ENCODE results near the gene LRRC41.
"Not testable (repeated sequence)": the region's sequence is repeated elsewhere in the genome, so short reads cannot be mapped to it uniquely, and the experiment has no call there.

LRRC41 gene

DNA sequence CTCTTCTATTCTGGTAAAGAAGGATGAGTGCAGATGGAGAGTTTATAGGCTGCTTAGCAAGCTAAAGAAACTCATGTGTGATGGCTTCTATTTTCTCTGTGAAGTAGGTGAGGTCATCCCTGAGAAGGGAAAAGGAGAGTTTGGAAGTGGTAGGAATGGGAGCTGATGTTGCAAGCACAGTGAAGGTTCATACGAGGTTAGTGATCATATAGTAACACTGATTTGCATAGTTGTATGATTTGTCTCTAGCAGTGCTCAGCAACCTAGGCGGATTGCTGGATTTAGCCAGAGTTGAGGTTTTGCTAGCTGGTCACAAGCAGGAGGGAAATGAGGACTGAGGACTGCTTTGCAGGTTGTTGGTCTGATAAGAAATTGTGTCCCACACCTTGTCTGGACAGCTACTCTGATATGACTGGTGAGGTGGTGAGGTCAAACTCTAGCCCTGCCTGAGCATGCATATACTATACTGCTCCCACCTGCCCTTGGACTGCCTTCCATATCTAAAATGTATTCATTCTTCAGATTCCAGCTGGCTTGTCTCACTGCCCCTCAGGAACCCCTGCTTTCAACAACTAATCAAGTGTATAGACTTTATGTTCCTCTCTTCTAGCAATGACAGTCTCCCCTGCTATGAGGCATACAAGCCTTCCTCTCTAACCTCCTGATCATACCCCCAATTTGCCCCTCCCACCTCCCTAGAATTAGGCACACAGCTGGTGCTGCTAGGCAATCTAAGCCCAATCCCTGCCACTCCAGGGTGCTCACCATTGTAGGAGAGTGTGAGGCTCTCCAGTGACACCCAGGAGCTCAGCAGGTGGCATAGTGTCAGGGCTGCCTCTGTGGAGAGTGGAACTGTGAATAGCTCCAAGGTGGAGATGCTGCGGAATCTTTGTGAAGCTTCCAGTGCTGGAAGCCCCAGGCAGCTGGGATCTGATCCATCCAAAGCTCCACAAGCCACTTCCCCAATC, 18.5 kb downstream of the LRRC41 start:
- peak; percentile 58 for DNase-seq (ENCODE audit: low read depth)

GRCh38 chr1:46284058-46284457, 19.4 kb downstream of the LRRC41 start:
- DNase-seq (ENCODE audit: low read depth) = no peak

- no peak for DNase-seq (ENCODE audit: low read depth)
Observed at GRCh38 chr1:46281021-46281420, 22.4 kb downstream of the LRRC41 start.

- DNase-seq (ENCODE audit: low read depth) = no peak
Observed at GRCh38 chr1:46280092-46280491, 23.3 kb downstream of the LRRC41 start.

DNA sequence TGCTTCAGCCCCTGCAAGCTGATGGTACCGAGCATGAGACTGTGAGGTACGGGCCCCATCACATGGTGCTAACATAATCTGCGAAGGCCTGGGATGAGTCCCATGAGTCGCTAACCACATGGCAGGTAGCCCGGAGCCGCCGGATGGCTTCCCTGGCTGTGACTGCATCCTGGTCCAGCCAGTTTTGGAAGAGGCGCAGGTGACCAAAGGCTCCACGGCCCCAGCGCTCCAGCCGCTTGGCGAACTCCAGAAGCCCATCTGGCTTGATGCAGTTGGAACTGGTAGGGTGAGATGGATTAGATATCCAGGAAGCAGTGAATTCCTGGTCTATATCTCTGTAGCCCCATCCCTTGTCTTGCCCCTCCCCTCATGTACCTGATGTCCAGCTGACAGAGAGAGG, 24.6 kb downstream of the LRRC41 start:
- peak; percentile 9 for DNase-seq (ENCODE audit: low read depth)

DNA sequence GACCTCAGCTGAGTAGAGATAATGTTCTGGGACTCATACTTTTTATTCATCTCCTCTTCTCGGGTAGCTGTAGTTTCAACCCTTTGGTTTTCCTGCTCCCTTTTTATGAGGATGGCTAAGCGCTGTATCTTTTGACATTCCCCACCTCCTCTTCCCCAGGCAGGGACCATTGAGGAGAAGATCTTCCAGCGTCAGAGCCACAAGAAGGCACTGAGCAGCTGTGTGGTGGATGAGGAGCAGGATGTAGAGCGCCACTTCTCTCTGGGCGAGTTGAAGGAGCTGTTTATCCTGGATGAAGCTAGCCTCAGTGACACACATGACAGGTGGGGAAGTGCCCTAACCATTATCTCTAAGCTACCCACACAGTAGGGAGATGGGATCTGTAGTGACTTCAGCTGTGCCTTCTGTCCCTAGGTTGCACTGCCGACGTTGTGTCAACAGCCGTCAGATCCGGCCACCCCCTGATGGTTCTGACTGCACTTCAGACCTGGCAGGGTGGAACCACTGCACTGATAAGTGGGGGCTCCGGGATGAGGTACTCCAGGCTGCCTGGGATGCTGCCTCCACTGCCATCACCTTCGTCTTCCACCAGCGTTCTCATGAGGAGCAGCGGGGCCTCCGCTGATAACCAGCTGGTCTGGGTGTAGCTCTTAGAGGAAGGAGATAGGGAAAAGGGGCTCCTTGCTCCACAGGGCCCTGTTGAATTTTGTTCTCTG, 25.6 kb downstream of the LRRC41 start:
- no peak for DNase-seq (ENCODE audit: low read depth)

GRCh38 chr1:46275030-46275337, 28.4 kb downstream of the LRRC41 start:
- no peak for DNase-seq (ENCODE audit: low read depth)

DNA sequence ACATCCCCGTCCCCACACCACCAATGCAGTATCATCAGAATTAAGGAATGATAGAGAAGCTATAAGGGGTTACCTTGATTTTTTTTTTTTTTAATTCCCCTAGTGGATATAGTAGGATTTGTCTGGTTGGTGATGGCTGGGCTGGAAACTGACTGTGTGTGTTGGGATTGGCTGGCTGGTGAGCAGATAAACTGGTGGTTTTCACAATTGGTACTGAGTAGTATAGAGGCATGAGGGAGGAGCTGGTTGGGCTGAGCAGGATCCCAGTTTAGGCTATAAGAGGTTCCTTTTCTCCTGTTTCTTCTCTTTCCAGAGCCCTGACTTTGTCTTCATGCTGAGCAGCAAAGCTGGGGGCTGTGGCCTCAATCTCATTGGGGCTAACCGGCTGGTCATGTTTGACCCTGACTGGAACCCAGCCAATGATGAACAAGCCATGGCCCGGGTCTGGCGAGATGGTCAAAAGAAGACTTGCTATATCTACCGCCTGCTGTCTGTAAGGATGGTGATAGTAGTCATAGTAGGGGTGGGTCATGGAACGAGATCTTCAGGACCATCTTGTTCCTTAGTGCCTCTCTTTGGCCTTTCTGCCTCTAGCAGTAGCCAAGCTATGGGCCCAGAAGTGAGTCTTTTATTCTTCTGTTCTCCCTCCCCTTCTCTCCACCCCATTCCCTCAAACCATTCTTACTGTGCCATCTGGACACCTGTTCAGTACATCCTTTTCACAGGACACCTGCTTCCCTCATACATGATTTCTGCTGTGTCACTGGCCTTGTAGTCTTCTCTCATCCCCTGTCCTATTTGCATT, 29.0 kb downstream of the LRRC41 start:
- DNase-seq (ENCODE audit: low read depth) = peak; percentile 26

DNA sequence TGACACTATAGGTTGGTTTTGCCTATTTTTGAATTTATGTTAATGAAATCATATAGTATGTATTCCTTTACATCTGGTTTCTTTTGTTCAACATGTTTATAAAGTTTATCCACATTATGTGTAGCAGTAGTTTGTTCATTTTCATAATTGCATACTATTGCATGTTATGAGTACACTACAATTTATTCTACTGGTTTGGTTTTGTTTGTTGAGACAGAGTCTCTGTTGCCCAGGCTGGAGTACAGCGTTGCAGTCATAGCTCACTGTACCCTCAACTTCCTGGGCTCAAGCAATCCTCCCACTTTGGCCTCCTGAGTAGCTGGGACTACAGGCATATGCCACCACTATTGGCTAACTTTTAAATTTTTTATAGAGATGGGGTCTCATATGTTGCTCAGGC, 34.8 kb downstream of the LRRC41 start:
- DNase-seq (ENCODE audit: low read depth) = no peak

DNA sequence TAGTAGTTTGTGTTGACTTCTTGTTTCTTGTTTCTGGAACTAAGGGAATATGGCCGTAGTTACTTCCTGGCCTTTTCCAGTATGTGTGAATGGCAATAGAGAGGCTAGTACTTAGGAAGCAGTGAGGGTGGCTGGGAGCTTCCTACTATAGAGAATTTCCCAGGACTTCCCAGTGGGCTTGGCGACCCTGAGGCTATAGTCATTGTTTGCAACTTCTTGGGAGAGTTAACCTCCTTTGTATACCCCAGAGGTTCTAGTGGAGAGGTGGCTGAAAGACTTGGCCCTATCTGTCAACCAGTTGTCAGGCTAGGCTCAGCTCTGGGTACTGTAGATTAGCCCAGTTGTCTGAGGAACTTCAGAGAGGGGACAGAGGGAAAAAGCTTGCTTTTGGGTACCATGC, 40.3 kb downstream of the LRRC41 start:
- no peak for DNase-seq (ENCODE audit: low read depth)

GRCh38 chr1:46262508-46262907, 40.9 kb downstream of the LRRC41 start:
- DNase-seq (ENCODE audit: low read depth) = no peak

GRCh38 chr1:46256523-46256922, 46.9 kb downstream of the LRRC41 start:
- no peak for DNase-seq (ENCODE audit: low read depth)

GRCh38 chr1:46254668-46255067, 48.7 kb downstream of the LRRC41 start:
- no peak for DNase-seq (ENCODE audit: low read depth)

GRCh38 chr1:46248122-46248920, 55.1 kb downstream of the LRRC41 start:
- no peak for DNase-seq (ENCODE audit: low read depth)

DNA sequence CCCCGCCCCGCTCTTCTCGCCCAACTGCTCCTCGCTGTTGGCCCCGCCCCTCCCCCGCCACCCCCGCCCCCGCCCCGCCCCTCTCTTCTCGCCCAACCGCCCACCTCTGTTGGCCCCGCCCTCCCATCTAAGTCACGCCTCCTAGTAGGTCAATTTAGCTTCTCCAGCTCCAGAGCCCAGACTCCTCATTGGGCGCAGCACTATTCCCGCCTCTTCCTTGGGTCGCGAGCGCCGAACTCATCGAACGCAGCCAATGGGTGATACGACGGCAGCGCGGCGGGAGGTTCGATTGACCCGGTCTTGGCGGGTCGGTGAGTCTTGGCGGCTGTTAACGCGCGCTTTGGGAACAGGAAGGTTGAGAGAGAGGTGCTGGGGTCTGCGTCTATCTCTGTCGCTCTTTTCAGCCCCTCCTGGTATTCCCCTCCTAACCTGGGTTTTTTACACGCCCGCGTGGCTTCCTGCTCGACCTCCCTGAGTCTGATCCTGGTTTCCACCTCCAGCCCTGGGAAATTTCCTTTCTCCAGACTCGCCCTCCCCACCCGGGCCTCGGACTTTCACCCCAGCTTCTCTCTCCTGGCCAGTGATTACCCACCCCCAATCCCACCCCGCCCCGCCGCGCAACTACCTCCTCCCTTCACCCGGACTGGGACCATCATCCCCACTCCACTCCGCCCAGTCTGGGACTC, 55.8 kb downstream of the LRRC41 start, which contains the start of gene RAD54L:
RAD54L (plus strand) TSS at position 328 of the 686 bp plus-strand sequence. CDS start 643 bp downstream, outside the sequence.
- peak; percentile 99 for DNase-seq (ENCODE audit: low read depth)

GRCh38 chr1:46246548-46247435, 56.6 kb downstream of the LRRC41 start:
- peak; percentile 69 for DNase-seq (ENCODE audit: low read depth)

GRCh38 chr1:46246136-46246535, 57.3 kb downstream of the LRRC41 start:
- DNase-seq (ENCODE audit: low read depth) = not testable (repeated sequence)

DNA sequence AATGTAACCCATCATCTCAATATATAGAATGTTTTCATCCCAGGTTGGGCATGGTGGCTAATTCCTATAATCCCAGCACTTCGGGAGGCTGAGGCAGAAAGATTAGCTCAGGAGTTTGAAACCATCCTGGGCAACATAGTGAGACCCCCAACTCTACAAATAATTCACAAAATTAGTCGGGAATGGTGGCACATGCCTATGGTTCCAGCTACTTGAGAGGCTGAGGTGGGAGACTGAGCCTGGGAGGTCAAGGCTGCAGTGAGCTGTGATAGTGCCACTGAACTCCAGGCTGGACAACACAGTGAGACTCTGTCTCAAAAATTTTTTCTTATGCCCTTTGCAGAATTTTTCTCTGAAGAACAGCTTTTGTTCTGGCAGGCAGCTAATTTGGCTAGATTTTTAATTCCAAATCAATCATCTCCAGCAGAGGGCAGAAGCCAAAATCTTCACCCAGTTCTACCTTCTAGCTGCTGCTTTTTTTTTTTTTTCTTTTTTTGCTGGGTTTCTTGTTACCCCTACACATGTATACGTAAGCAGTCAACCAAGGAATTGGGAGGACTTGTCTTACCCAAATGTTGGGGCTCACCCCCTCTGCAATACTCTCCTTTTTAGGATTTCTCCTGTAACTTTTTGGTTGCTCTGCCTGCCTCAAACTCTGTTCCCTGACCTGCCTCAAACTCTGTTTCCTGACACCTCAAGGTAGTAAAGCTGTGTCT, 58.6 kb downstream of the LRRC41 start:
- DNase-seq (ENCODE audit: low read depth) = peak; percentile 22

DNA sequence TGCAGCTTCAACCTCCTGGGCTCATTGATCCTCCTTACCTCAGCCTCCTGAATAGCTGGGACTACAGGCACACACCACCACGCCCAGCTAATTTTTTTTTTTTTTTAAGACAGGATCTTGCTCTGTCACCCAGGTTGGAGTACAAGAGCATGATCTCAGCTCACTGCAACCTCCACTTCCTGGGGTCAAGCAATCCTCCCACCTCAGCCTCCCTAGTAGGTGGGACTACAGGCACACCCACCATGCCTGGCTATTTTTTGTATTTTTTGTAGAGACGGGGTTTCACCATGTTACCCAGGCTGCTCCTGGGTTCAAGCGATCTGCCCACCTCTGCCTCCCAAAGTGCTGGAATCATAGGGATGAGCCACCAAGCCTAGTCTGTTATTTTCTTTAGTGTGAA, 59.6 kb downstream of the LRRC41 start:
- DNase-seq (ENCODE audit: low read depth) = not testable (repeated sequence)
